ENCODE data around the gene ARHGEF17. TPM values are rescaled to one million over a fixed set of nuclear protein-coding genes. Genes with fewer than 3 reads are reported as not detected.
A peak's percentile ranks its signal among the peaks of the same experiment; 100 is the strongest.

The ARHGEF17 gene
- total RNA-seq, 1 donor from 2014 or later = 43.3 TPM

DNA sequence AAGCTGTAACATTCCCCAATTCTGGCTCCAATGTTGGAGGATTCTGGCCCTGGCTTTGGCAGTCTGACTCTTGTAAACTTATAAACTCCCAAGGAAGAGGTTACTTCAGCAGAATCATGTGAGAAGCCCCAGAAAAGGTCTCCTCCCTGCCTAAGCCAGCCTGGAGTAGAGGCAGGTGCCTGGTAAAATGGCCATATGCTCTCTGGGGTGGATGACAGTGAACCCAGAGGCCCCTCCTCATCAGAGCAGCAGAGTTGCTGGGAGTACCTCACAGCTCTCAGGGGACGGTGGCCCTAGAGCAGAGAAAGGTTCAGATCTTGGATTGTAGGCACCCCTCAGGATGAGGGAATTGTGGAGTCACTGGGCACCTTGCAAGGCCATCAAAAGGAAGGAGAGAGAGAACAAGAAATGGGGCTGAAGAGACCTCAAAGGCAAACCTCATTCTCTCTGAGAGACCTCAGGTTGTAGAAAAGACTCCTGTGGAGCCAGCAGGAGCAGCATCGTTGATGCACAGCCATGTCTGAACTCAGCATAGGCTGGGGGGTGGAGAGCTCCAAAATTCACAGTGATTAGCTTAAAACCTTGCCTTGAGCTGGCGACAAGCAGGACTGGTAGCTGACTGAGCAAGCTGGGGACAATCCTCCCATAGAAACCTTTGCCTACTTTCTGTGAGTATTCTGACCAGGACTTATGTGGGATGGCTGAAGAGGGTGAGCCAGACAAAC lies 40.8 kb upstream of the ARHGEF17 start:
- no peak for TF ChIP-seq CTCF (IDR thresholded peaks at IDR 0.05; ENCODE audit: partially characterized antibody, unreplicated experiment)
- peaks cover 6% of the 10 kb centered on the region for H3K9me3 Mint-ChIP-seq (ENCODE audit: unreplicated experiment)
- peaks cover 36% of the 10 kb centered on the region for H3K4me1 Mint-ChIP-seq (ENCODE audit: low read depth, unreplicated experiment)
- DNase-seq = no peak
- no peak overlapping the region for H3K4me3 Mint-ChIP-seq (ENCODE audit: unreplicated experiment)
- H3K27ac Mint-ChIP-seq (ENCODE audit: unreplicated experiment) = no peak overlapping the region
- H3K36me3 Mint-ChIP-seq (ENCODE audit: unreplicated experiment) = no peaks in the 10 kb centered on the region
- H3K27me3 Mint-ChIP-seq (ENCODE audit: unreplicated experiment) = peaks cover 5% of the 10 kb centered on the region

GRCh38 chr11:73267906-73268540 lies 40.1 kb upstream of the ARHGEF17 start:
- Mint-ChIP-seq H3K27me3 (ENCODE audit: unreplicated experiment) (peaks cover 5% of the 10 kb centered on the region), H3K36me3 (ENCODE audit: unreplicated experiment) (no peaks in the 10 kb centered on the region), H3K4me3 (ENCODE audit: unreplicated experiment) (no peak overlapping the region), H3K9me3 (ENCODE audit: unreplicated experiment) (peaks cover 6% of the 10 kb centered on the region), H3K4me1 (ENCODE audit: low read depth, unreplicated experiment) (peaks cover 39% of the 10 kb centered on the region), H3K27ac (ENCODE audit: unreplicated experiment) (no peak overlapping the region)
- DNase-seq = no peak
- TF ChIP-seq CTCF (IDR thresholded peaks at IDR 0.05; ENCODE audit: partially characterized antibody, unreplicated experiment) = no peak

GRCh38 chr11:73268671-73269271 lies 39.3 kb upstream of the ARHGEF17 start:
- Mint-ChIP-seq H3K36me3 (ENCODE audit: unreplicated experiment) (no peaks in the 10 kb centered on the region), H3K27me3 (ENCODE audit: unreplicated experiment) (peaks cover 5% of the 10 kb centered on the region), H3K9me3 (ENCODE audit: unreplicated experiment) (peaks cover 10% of the 10 kb centered on the region), H3K27ac (ENCODE audit: unreplicated experiment) (no peak overlapping the region), H3K4me3 (ENCODE audit: unreplicated experiment) (no peak overlapping the region), H3K4me1 (ENCODE audit: low read depth, unreplicated experiment) (peaks cover 43% of the 10 kb centered on the region)
- no peak for TF ChIP-seq CTCF (IDR thresholded peaks at IDR 0.05; ENCODE audit: partially characterized antibody, unreplicated experiment)
- no peak for DNase-seq

- Mint-ChIP-seq H3K4me3 (ENCODE audit: unreplicated experiment) (no peak overlapping the region), H3K9me3 (ENCODE audit: unreplicated experiment) (peaks cover 10% of the 10 kb centered on the region), H3K27me3 (ENCODE audit: unreplicated experiment) (peaks cover 5% of the 10 kb centered on the region), H3K4me1 (ENCODE audit: low read depth, unreplicated experiment) (peaks cover 47% of the 10 kb centered on the region), H3K36me3 (ENCODE audit: unreplicated experiment) (no peaks in the 10 kb centered on the region), H3K27ac (ENCODE audit: unreplicated experiment) (no peak overlapping the region)
- peak; percentile 13 for DNase-seq
- no peak for TF ChIP-seq CTCF (IDR thresholded peaks at IDR 0.05; ENCODE audit: partially characterized antibody, unreplicated experiment)
Measured at GRCh38 chr11:73269459-73270015, 38.5 kb upstream of the ARHGEF17 start.

Measured in glutamatergic neuron (in vitro differentiated cells).